HG03558 (cell line): ENCODE measurements around the gene KLC4.

Experiments used
- ATAC-seq: cut with Tn5 transposase; IDR thresholded peaks from one replicate; pipeline ENCODE4 v1.9.1; 2021; ENCODE audit warnings: moderate number of reproducible peaks; ENCODE audit not compliant: unreplicated experiment; ENCODE audit errors: extremely low read depth

The KLC4 gene

GRCh38 chr6:43059168-43060033 is at the start of gene KLC4, which contains the start of gene MRPL2:
Gene KLC4, plus strand, starts transcription at chr6:43059631. Its CDS starts 1,705 bp downstream, at chr6:43061336.
Gene MRPL2, minus strand, starts transcription at chr6:43059434. Its CDS starts 53 bp downstream, at chr6:43059381.
- ATAC-seq, result peak; percentile 46

GRCh38 chr6:43011207-43011606 is 48.2 kb upstream of the KLC4 start:
- no peak for ATAC-seq

DNA sequence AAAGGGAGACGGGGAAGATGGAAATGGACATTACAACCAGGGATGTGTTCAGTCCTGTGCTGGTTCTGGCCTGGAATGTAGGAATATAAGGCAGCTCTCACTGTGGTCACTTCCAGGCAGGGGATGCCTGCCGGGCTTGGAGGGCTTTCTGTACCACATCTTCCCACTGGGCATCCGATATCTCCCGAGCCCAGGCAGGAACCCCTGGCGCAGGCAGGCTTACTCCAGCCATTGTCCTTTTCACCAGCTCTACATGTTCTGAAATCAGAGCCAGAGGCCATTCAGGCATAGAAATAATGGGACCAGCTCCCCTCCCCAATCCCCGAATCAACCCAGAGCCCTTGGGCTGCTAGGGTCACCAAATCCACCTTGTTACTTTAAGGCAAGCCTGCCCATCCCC is 47.1 kb upstream of the KLC4 start:
- no peak for ATAC-seq

DNA sequence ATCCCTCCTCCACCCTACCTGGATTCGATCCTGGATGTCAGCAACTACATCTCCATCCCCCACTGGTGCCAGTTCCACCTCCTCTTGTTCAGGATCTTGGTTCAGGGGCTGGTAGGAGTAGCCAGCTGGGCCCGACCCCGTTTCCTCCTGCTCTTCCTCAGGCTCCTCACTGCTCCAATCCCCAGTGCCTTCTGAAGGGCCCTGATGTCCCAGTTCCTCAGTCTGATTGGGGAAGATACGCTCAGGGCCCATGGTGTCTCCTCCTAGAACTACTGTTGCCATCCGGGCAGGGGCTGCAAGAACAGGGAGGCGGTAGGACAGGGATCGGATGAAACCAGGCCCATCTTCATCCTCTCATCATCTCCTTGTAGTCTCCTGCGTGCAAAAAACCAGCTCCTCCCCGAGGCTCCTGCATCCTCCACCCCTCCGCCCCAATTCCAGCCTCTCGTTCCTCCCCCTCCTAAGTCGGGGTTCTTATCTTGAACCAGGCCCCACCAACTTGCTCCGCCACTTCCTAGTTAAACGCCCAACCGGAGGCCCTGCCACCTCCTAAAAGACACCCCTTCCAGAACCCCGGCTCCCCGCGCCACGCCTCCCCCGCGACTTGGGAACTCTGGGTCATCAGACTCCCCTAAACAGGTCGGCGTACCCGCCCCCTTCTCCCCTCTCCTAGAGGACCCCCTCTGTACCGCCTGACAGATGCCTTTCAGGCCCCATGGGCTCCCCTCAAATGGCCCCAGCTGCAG is 46.2 kb upstream of the KLC4 start:
- ATAC-seq, result no peak

DNA sequence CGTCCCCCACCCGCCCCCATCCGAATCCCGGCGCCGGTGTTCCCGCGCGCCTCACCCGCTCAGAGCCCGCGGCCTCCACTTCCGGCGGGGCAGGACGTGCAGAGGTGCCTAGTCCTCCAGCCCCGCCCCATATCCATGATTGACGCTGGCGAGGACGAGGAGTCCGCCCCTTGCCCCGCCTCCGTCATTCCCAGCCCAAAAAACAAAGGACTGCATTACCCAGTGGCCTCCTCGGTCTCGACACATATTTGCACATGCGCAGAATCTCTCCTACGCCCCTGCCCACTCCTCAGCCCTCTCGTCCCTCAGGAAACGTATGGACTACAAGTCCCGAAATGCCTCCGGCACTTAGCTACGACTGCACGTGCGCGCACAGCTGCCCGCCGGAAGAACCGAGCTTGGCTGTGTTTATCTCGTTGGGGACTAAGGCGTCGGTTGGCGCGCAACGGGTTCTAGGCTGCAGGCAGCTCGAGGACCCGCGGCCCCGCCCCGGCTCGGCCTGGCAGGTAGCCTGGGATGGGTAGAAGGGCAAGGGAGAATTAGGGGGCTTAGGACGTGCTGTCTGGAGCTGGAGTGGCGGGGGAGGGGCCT is 45.5 kb upstream of the KLC4 start, which contains the start of the genes KLHDC3 and MEA1:
KLHDC3 (plus strand) TSS at position 407 of the 591 bp plus-strand sequence. CDS start 2,944 bp downstream, outside the sequence.
MEA1 (minus strand) TSS at position 104 of the 591 bp plus-strand sequence. CDS start 133 bp downstream, outside the sequence.
- ATAC-seq, result peak; percentile 79

- ATAC-seq, result no peak
Observed at GRCh38 chr6:43014434-43014909, 45.0 kb upstream of the KLC4 start.

DNA sequence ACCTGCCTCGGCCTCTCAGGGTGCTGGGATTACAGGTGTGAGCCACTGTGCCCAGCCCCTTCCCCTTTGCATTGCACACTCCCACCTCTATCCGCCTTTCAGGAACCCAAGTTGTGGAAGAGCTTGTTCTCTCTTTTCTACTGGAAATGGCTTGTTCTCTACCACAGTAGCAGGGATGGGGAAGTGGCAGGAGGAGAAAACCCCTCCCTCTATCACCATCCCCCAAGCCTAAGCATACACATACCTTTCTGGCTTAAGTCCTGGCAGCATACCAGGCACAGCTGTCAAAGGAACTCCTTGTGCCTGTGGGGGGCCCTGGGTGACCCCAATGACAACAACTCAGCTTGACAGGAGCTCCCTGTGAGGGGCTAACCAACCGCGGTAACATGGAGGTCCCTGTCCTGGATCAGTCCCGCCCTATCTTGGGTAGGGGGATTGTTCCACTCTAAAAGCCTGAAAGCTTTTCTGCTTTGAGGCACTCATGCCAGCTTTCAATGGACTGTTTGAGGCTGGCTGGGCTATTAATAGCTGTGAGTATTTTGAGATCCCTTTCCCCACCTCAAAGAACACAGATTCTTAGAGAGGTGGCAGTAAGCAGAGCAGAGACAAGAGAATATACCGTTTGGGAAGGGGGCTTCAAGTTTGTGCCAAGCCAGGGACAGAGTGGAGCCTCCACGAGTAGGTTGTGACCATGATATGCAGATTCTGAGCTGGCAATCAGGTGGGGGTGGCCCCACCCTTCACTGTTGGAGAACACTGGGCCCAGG is 43.1 kb upstream of the KLC4 start:
- no peak for ATAC-seq

DNA sequence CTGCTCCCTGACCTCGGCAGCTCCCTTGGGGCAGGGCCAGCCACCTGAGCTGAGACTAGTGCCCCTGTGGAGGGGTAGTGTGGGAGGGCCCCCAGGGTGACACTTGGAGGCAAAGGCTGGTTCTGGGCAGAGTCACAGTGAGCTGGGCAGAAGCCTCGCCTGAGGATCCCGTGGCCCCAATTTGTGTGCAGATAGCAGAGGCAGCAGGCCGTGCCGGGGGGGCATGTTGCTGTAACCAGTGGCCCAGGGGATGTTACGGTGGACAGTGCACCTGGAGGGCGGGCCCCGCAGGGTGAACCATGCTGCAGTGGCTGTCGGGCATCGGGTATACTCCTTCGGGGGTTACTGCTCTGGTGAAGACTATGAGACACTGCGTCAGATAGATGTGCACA is 42.5 kb upstream of the KLC4 start:
- no peak for ATAC-seq

GRCh38 chr6:43019152-43019551 is 40.3 kb upstream of the KLC4 start:
- no peak for ATAC-seq

GRCh38 chr6:43020052-43020705 is 39.3 kb upstream of the KLC4 start:
- ATAC-seq, result no peak

DNA sequence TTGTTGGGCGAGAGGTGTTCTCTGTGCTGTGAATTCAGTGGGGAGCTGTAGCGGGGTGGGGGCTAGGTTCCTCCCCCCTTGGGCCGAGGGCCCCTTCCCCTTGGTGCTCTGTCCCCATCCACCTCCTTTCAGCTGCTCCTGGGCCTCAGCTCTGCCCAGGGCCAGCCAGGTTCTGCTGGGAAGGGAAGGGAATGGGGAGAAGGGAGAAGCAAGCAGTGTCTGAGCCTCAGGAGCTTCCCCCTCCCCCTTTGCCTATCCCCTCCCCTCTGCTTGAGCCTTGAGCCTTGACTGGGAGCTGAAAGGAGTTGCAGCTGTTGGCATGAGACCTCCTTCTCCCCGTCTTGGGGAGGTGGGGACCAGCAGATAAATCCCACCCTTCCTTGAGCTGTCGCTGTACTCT is 38.6 kb upstream of the KLC4 start:
- no peak for ATAC-seq

DNA sequence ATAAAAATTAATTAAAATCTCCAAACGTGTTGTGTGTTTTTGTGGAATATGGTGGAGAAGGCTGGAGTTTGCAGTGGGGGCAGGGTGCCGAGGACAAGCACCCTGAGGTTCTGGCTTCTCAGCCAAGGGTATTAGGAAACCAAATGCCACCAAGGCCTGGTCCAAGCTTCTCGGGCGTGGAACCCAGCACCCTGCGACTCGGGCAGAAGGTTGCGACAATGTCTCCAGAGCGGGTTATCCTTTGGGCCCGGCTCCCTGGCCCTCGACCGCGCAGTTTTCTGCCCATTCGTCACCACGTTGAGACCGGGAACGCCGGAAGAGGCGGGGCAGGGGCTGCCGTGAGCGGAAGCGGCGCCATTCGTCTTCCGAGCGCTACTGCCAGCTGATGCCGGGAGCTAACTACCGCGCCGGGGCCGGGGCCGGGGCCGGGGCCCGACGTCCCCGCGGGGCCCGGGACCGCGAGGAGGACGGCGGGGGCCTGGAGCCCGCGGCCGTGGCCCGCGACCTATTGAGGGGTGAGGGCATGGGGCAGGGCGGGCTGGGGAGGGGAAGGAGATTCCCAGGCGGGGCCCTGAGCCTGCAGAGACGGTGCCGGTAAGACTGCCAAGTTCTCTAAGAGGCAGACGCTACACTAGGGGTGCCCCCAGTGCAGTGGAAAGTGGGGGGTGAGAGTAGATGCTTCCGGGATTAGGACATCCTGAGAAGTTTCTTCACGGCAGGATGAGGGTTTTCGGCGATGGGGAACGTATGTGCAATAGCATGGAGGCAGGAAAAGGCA is 38.0 kb upstream of the KLC4 start, which contains the start of gene RRP36:
RRP36 (plus strand) TSS at position 354 of the 778 bp plus-strand sequence; CDS start at position 386, 32 bp downstream.
- no peak for ATAC-seq

DNA sequence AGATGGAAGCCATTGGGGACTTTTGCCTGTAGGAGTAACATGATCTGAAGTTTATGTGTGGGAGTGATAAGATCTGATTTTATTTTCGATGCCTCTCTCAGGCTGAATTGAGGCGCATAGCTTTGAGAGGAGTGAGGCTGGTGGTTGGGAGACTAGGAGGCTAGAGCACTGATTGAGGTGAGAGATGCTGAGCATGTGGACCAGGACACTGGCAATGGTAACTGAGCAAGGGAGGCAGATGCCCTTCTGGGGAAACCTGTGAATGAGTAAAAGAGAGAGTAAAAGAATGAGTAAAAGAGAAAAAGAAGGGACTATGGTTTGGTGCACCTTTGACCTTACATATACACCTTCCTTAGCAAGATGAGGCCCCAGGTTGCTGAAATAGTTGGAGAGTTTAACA is 35.0 kb upstream of the KLC4 start:
- ATAC-seq, result no peak

DNA sequence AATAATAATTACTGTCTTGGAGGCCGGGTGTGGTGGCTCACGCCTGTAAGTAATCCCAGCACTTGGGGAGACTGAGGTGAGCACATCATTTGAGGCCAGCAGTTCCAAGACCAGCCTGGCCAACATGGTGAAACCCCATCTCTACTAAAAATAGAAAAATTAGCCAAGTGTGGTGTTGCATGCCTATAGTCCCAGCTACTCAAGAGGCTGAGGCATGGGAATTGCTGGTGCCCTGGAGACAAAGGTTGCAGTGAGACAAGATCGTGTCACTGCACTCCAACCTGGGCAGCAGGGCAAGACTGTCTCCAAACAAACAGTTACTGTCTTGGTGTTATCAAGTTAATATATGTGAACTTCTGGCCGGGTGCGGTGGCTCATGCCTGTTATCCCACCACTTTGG is 33.1 kb upstream of the KLC4 start:
- ATAC-seq, result no peak

- no peak for ATAC-seq
Observed at GRCh38 chr6:43029120-43029519, 30.3 kb upstream of the KLC4 start.

- no peak for ATAC-seq
Observed at GRCh38 chr6:43032326-43032725, 27.1 kb upstream of the KLC4 start.

DNA sequence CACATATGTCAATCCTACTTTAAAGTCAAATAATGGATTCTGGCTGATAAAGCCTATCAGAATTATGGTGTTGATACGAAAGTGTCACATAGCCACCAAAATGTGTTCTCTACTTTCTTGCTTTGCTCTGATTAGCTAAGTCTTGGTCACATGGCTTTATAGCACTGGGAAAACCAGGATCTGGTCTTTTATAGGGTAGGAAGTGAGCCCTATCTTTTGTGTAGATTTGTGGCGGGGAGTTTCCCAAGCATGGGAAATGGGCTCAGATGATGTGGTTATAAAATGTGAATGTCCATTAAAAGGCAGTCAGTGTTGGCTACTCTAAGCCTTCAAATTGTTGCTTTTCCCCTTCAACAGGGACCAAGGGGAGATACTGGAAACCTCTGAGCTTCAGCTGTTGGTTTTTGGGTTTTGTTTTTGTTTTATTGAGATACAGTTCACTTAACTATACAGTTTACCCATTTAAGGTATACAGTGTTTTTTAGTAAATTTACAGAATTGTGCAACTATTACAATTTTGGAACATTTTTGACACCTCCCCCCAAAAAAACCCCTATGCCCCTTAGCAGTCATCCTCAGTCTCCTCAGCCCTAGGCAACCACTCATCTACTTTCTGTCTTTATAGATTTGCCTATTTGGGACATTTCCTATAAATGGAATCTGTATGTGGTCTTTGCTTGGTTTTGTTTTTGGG is 25.8 kb upstream of the KLC4 start:
- no peak for ATAC-seq

GRCh38 chr6:43034190-43034525 is 25.3 kb upstream of the KLC4 start:
- ATAC-seq, result no peak
